ENCODE data around the gene PCNT. TPM values are rescaled to one million over a fixed set of nuclear protein-coding genes. Genes with fewer than 3 reads are reported as not detected.

Gene PCNT
- total RNA-seq, 2 experiments from 2014 or later, result 85.4 to 86.1 TPM

DNA sequence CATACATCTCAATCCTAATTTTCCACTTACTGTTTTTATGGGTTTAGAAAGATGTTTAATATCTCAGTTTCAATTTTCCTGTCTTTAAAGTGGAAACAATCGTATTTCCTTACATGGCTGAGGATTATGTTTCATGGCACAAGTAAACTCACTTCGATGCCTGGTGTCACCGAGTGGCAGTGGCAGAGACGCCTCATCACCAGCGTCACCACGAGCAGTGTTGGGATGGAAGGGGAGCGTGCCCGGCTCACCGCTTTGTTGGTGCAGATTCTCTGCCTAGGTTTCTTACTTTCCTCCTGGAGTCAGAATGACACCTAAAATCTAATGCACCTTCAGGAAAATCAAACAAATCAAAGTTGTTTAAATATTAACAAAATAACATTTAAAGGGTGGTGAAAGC lies 86.6 kb downstream of the PCNT start:
- Mint-ChIP-seq H3K27ac (no peak overlapping the region), H3K4me1 (peaks cover 5% of the 10 kb centered on the region), H3K36me3 (peaks cover 15% of the 10 kb centered on the region), H3K4me3 (no peak overlapping the region), H3K27me3 (no peaks in the 10 kb centered on the region), H3K9me3 (no peaks in the 10 kb centered on the region)
- DNase-seq, result no peak
- ATAC-seq (ENCODE audit: low read depth), result no peak
- POLR2A ChIA-PET, result interaction anchor here (2.5 kb wide), 1 partner anchor 14 kb away, joined by 8 read pairs; no protein-coding TSS in a partner anchor

DNA sequence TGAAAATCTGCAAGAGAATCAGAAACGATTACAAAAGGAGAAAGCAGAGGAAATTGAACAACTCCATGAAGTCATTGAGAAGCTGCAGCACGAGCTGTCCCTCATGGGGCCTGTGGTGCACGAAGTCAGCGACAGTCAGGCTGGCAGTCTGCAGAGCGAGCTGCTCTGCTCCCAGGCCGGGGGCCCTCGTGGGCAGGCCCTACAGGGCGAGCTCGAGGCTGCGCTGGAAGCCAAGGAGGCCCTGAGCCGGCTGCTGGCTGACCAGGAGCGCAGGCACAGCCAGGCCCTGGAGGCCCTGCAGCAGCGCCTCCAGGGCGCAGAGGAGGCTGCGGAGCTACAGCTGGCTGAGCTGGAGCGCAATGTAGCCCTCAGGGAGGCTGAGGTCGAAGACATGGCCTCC lies 87.3 kb downstream of the PCNT start:
- DNase-seq, result no peak
- H3K4me1 Mint-ChIP-seq, result peaks cover 7% of the 10 kb centered on the region
- no peak for ATAC-seq (ENCODE audit: low read depth)
- H3K36me3 Mint-ChIP-seq, result peaks cover 19% of the 10 kb centered on the region
- no peaks in the 10 kb centered on the region for H3K9me3 Mint-ChIP-seq
- no peak overlapping the region for H3K4me3 Mint-ChIP-seq
- POLR2A ChIA-PET, result interaction anchor here (2.5 kb wide), 1 partner anchor 13 kb away, joined by 8 read pairs; no protein-coding TSS in a partner anchor
- no peaks in the 10 kb centered on the region for H3K27me3 Mint-ChIP-seq
- H3K27ac Mint-ChIP-seq, result no peak overlapping the region

DNA sequence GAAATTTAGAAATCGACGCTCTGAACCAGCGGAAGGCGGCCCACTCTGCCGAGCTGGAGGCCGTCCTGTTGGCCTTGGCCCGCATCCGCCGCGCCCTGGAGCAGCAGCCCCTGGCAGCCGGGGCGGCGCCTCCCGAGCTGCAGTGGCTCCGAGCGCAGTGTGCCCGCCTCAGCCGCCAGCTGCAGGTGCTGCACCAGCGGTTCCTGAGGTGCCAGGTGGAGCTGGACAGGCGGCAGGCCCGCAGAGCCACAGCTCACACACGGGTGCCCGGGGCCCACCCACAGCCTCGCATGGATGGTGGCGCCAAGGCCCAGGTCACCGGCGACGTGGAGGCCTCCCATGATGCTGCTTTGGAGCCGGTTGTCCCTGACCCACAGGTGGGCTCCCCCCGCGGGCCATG lies 87.7 kb downstream of the PCNT start:
- Mint-ChIP-seq H3K27ac (no peak overlapping the region), H3K27me3 (no peaks in the 10 kb centered on the region), H3K4me1 (peaks cover 7% of the 10 kb centered on the region), H3K36me3 (peaks cover 19% of the 10 kb centered on the region), H3K9me3 (no peaks in the 10 kb centered on the region), H3K4me3 (no peak overlapping the region)
- DNase-seq, result no peak
- POLR2A ChIA-PET, result interaction anchor here (1.3 to 2.5 kb wide), 2 partner anchors 12 to 13 kb away, joined by 5 to 8 read pairs; no protein-coding TSS in a partner anchor
- ATAC-seq (ENCODE audit: low read depth), result no peak

DNA sequence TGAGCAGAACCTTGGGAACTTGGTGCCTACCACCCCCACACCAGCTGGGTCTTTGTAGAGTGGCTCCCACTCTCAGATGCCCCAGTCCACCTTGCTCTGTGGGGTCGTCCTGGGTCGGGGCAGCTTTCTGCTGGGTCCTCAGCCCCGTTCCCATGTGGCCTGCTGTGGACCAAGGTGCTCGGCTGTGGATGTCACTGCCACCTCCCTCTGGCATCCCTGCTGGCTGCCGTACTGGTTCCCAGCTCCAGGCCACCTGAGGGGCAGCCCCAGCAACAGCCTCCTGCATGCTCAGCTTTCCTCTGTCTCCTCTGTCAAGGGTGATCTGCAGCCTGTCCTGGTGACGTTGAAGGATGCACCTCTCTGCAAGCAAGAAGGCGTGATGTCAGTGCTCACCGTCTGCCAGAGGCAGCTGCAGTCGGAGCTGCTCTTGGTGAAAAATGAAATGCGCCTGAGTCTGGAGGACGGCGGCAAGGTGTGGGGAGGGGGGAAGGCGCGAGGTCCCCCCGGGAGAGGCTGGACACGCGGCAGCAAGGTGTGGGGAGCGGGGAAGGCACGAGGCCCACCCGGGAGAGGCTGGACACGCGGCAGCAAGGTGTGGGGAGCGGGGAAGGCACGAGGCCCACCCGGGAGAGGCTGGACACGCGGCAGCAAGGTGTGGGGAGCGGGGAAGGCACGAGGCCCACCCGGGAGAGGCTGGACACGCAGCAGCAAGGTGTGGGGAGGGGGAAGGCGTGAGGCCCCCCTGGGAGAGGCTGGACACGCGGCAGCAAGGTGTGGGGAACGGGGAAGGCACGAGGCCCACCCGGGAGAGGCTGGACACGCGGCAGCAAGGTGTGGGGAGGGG lies 88.8 kb downstream of the PCNT start:
- Mint-ChIP-seq H3K4me3 (no peak overlapping the region), H3K27me3 (no peaks in the 10 kb centered on the region), H3K9me3 (no peaks in the 10 kb centered on the region), H3K36me3 (peaks cover 16% of the 10 kb centered on the region), H3K4me1 (peaks cover 4% of the 10 kb centered on the region), H3K27ac (no peak overlapping the region)
- POLR2A ChIA-PET, result interaction anchor here (1.3 kb wide), 1 partner anchor 11 kb away, joined by 5 read pairs; no protein-coding TSS in a partner anchor
- ATAC-seq (ENCODE audit: low read depth), result no peak
- DNase-seq, result no peak

DNA sequence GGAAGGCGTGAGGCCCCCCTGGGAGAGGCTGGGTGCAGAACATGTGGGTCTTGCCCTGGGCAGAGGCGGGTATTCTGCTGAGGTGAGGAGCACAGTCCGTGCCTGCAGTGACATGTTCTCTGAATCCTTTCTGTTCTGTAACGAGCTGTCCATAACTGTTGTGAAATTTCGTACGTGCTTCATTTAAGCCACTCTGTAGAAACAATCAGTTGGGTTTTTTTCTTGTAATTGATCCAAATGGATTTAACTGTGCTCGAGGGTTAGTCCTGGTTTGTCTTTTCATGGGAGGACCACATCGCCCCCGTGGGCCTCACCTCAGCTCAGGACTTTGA lies 89.4 kb downstream of the PCNT start:
- Mint-ChIP-seq H3K27ac (no peak overlapping the region), H3K36me3 (peaks cover 15% of the 10 kb centered on the region), H3K9me3 (no peaks in the 10 kb centered on the region), H3K4me1 (peaks cover 4% of the 10 kb centered on the region), H3K4me3 (no peak overlapping the region), H3K27me3 (no peaks in the 10 kb centered on the region)
- ATAC-seq (ENCODE audit: low read depth) (no peak), DNase-seq (no peak)
- POLR2A ChIA-PET, result no interaction called here

DNA sequence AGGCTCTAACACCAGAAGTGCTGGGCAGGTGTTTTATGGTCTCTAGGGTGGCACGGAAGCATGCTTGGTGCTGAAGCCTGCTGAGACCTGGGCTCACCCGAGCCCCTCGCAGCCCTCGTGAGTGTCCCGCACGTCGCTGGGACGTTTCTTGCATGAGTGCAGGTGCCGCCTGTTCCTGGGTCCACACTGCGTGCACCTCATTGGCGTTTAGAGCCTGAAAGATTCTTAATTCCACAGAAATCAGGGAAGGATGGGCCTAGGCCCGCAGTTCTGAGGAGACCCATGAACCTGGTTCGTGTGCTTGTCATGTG lies 91.0 kb downstream of the PCNT start:
- Mint-ChIP-seq H3K27me3 (no peaks in the 10 kb centered on the region), H3K9me3 (no peaks in the 10 kb centered on the region), H3K36me3 (peaks cover 17% of the 10 kb centered on the region), H3K4me1 (peaks cover 4% of the 10 kb centered on the region), H3K4me3 (no peak overlapping the region), H3K27ac (no peak overlapping the region)
- POLR2A ChIA-PET, result no interaction called here
- no peak for DNase-seq
- ATAC-seq (ENCODE audit: low read depth), result no peak

DNA sequence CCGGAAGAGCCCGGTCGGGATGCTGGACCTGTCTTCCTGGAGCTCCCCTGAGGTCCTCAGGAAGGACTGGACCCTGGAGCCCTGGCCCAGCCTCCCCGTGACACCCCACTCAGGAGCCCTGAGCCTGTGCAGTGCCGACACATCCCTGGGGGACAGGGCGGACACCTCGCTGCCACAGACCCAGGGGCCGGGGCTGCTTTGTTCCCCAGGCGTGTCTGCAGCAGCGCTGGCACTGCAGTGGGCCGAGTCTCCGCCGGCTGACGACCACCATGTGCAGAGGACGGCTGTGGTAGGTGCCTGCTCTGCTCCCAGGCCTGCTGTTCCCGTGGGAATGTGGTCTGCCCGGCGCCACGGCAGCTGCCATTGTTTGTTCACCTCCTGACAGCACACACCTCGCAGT lies 92.6 kb downstream of the PCNT start:
- Mint-ChIP-seq H3K4me3 (no peak overlapping the region), H3K4me1 (peaks cover 2% of the 10 kb centered on the region), H3K27me3 (no peaks in the 10 kb centered on the region), H3K36me3 (peaks cover 7% of the 10 kb centered on the region), H3K27ac (no peak overlapping the region), H3K9me3 (no peaks in the 10 kb centered on the region)
- POLR2A ChIA-PET, result interaction anchor here (0.6 kb wide), 1 partner anchor 9 kb away, joined by 3 read pairs; no protein-coding TSS in a partner anchor
- no peak for ATAC-seq (ENCODE audit: low read depth)
- no peak for DNase-seq

DNA sequence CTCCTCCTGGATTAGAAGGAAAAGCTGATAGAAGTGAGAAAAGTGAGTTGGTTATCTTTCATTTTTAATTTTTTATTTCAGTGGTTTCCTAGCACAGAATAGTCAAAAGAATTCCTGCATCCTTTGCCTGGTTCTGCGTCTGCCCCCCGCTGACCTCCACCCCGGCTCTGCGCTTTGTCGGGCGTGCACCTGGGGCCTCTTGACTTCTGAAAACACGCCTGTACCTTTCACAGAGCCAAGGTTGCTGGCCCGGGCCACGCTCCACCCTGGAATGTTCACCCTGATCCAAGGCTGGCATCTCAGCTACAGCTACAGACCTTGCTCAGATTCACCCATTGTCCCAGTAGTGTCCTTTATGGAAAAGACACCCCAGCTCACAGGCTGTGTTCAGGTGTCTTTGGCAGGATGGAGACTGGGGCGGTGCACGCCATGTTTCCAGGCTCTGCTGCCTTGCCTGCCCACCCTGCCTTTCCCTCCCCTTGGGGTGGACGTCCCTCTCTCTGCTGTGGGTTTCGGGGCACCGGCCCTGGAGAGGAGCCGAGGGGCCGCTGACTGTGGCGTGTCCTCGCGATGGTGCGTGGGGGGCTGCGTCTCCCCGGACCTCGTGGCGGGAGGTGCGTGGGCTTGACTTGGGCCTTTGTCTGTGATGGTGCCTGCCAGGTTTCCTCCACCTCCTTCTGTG lies 94.5 kb downstream of the PCNT start:
- Mint-ChIP-seq H3K4me3 (no peak overlapping the region), H3K27ac (no peak overlapping the region), H3K9me3 (no peaks in the 10 kb centered on the region), H3K4me1 (peaks cover 6% of the 10 kb centered on the region), H3K36me3 (peaks cover 12% of the 10 kb centered on the region), H3K27me3 (no peaks in the 10 kb centered on the region)
- ATAC-seq (ENCODE audit: low read depth) (no peak), DNase-seq (no peak)
- POLR2A ChIA-PET, result no interaction called here

DNA sequence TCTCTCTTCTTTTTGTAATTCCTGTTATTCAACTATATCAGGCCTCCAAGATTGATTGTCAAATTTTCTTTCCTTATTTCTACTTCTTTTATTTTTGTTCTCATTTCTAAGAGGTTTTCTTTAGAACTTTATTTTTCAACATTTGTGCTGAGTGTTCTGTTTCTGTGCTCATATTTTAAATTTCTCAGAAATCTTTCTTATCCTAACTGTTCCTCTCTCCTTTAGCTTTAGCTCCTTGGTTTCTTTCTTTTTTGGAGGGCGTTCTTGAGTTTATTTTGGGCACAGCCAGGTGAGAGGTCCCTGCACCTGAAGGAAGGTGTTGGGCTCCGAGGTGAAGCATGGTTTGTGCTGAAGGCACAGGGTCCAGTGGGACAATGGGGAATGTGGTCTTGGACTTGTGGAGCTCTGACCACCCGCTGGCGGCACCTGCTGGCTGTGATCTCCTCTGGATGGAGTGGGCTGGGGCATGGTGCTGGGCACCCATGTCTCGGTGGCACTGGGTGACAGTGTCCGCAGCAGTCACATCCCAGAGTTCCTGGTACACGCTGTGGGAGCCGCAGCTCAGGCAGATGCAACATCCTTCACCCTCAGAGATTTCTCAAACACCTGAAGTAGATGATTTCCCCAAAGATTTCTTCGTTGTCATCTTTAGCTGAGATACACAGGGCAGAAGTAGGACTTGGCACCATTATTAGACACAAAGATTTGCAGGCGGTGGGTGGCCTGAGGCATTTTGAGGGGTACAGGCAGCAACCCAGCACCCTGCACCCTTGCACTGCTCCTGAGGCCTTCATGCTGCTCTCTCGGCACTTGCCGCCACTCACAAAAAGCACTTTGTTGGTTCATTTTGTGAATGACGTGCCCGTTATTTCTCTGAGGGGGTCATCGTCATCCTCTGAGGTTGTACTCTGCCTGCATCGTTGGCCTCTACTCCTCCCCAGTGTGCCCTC lies 96.6 kb downstream of the PCNT start:
- ATAC-seq (ENCODE audit: low read depth), result no peak
- Mint-ChIP-seq H3K27me3 (no peaks in the 10 kb centered on the region), H3K36me3 (peaks cover 12% of the 10 kb centered on the region), H3K4me1 (peaks cover 21% of the 10 kb centered on the region), H3K27ac (no peak overlapping the region), H3K4me3 (no peak overlapping the region), H3K9me3 (no peaks in the 10 kb centered on the region)
- POLR2A ChIA-PET, result no interaction called here
- no peak for DNase-seq

DNA sequence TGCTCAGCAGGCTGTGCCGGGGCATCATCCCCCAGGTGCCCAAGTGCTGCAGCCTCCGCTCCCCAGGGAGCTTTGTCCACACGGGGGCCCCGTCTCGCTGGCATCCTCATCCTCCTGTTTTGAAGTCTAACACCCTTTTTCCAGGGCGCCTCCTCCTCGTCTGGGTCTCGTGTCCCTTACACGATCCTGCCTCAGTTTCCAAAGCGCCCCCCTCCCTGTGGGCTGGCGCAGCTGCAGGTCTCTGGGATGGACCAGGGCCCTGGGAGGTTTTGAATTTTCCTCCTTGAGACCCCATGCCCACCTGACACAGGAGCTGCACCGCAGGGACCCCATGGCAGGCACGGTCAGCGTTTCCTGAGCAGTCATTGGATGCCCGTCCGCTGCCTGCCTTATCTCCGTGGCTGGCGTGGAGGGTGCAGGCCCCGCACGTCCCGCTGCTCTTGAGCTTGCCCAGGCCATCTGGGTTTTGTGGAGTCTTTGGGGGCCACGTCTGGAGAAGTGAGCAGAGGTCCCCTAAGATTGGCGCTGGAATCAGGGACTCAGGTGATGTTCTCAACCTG lies 97.3 kb downstream of the PCNT start:
- Mint-ChIP-seq H3K27ac (no peak overlapping the region), H3K4me3 (no peak overlapping the region), H3K4me1 (peaks cover 21% of the 10 kb centered on the region), H3K36me3 (peaks cover 10% of the 10 kb centered on the region), H3K27me3 (no peaks in the 10 kb centered on the region), H3K9me3 (no peaks in the 10 kb centered on the region)
- POLR2A ChIA-PET, result no interaction called here
- DNase-seq, result no peak
- ATAC-seq (ENCODE audit: low read depth), result no peak

DNA sequence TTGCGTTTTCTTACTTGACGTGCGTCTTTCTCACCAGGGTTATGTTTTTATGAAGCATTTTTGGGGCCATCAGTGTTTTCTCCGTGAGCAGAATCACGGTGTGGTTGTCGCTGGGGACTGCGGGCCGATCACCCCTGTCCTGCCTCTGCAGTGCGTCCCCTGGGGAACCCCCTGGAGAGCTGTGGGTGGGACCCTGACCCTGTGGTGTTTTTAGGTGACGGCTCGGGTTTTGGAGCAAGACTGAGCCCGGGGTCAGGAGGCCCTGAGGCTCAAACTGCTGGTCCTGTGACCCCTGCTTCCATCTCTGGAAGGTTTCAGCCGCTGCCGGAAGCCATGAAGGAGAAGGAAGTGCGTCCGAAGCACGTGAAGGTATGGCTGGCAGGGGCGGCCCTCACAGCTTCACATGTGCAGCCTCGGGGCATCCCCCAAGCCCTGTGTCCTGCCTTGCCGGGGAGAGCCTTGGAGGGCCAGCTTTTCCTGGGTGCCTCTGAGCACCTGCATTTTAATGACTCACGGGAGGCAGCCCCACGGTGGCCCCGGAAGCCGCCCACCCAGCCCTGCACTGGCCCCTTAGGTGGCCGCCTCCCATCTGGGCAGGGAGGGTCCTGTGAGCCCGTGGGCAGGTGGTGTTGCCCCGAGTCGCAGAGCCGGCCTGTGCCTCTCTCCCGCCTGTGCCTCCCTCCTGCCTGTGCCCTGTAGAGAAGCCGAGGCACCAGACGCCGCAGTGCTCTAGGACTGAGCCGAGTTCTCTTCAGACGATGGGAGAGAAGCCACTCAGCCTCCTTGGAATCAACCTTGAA lies 98.0 kb downstream of the PCNT start:
- DNase-seq (no peak), ATAC-seq (ENCODE audit: low read depth) (no peak)
- no peaks in the 10 kb centered on the region for H3K9me3 Mint-ChIP-seq
- H3K4me1 Mint-ChIP-seq, result peaks cover 21% of the 10 kb centered on the region
- POLR2A ChIA-PET, result no interaction called here
- no peak overlapping the region for H3K4me3 Mint-ChIP-seq
- H3K27ac Mint-ChIP-seq, result no peak overlapping the region
- H3K36me3 Mint-ChIP-seq, result peaks cover 10% of the 10 kb centered on the region
- H3K27me3 Mint-ChIP-seq, result no peaks in the 10 kb centered on the region

DNA sequence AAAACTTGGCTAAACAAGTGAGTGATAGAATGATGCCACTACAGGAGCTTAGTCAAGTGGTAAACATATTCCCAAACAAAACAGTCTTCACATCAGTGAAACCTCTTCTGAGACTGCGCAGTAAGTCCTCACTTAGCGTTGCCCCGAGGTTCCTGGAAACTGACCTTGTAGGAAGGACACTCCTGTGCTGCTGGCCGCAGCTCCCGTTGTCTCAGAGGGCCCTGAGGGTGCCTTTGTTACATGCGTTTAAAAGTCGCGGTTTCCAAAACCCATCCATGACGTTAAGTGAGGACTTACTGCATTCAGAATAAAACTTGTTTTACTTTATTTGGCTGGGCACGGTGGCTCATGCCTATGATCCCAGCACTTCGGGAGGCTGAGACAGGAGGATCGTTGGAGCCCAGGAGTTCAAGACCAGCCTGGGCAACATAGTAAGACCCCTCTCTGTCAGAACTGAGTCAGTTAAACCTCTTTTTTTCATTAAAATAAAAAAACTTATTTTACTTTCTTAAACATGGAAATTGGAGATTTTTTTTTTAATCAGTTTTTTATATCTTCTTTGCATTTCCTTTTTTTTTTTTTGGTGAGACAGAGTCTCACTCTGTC lies 98.8 kb downstream of the PCNT start:
- Mint-ChIP-seq H3K27me3 (no peaks in the 10 kb centered on the region), H3K36me3 (peaks cover 13% of the 10 kb centered on the region), H3K4me1 (peaks cover 21% of the 10 kb centered on the region), H3K4me3 (peak overlapping the region; percentile 58), H3K27ac (peak overlapping the region; percentile 89), H3K9me3 (no peaks in the 10 kb centered on the region)
- ATAC-seq (ENCODE audit: low read depth) (no peak), DNase-seq (no peak)
- POLR2A ChIA-PET, result interaction anchor here (0.8 to 4.2 kb wide), 6 partner anchors 12 to 212 kb away, joined by 3 to 32 read pairs (median 14); partner anchors contain the start of genes C21orf58, DIP2A, PCNT and PRMT2
